Endothelial cell of umbilical vein (primary cell): Measurements from ENCODE around the gene GABRR2. TPM values are rescaled to one million over a fixed set of nuclear protein-coding genes. Genes with fewer than 3 reads are reported as not detected.

Experiments used
- BruUV-seq: library from RNA; stranded (reverse); fragments of 400-500 nt; replicated peaks from 2 replicates; lab custom pipeline; 2021; lab: Mats Ljungman, UMichigan
- CTCF ChIA-PET: fragments of 300-600, 350-600 bp; sonication (Branson Sonifier 250); formaldehyde crosslinking; loops from one replicate; lab custom pipeline; 2021; ENCODE audit warnings: antibody characterized with exemption, inconsistent platforms; lab: Charles Lee
- POLR2A ChIA-PET: fragments of 300-600, 350-600 bp; sonication (Branson Sonifier 250); formaldehyde crosslinking; loops from one replicate; lab custom pipeline; 2021; ENCODE audit warnings: antibody characterized with exemption, inconsistent platforms; lab: Charles Lee
- DNase-seq: peaks from one replicate; pipeline ENCODE4 v3.0.0-alpha.2; 2011; ENCODE audit warnings: low read depth, low spot score
- FAIRE-seq: peaks from 2 replicates; lab custom pipeline; 2011; peaks lifted over from hg19 to GRCh38; lab: Jason Lieb, UNC
- H2AFZ ChIP-seq: 2 replicates; pipeline ENCODE4 v1.6.0; 2012; ENCODE audit warnings: low read depth, low read length, control low read depth, inconsistent platforms
- H3K27ac ChIP-seq: 2 replicates; pipeline ENCODE4 v1.5.1; 2011; ENCODE audit warnings: low read depth, mild to moderate bottlenecking, control low read depth, low read length, moderate library complexity; ENCODE audit not compliant: insufficient read depth
- H3K27me3 ChIP-seq, 2 experiments: 2 replicates each; pipeline versions ENCODE4 v1.6.0 to v1.6.1; 2011; ENCODE audit warnings: low read length in 2 of 2, mixed read lengths in 1 of 2; ENCODE audit not compliant: control insufficient read depth in 2 of 2, insufficient read depth in 2 of 2
- H3K36me3 ChIP-seq, 2 experiments: 2 replicates in 1 of 2; 3 replicates in 1 of 2; pipeline ENCODE4 v1.5.1; 2011; ENCODE audit warnings: low read length in 2 of 2, mild to moderate bottlenecking in 1 of 2, moderate library complexity in 1 of 2; ENCODE audit not compliant: control insufficient read depth in 2 of 2, insufficient read depth in 2 of 2; ENCODE audit errors: extremely low read depth in 1 of 2
- H3K4me1 ChIP-seq: 3 replicates; pipeline ENCODE4 v1.5.1; 2011; ENCODE audit warnings: mild to moderate bottlenecking, low read length; ENCODE audit not compliant: control insufficient read depth, insufficient read depth; ENCODE audit errors: extremely low read depth
- H3K4me2 ChIP-seq: 2 replicates; pipeline ENCODE4 v1.6.1; 2011; ENCODE audit warnings: low read length, control low read depth, mixed read lengths; ENCODE audit not compliant: insufficient read depth
- H3K4me3 ChIP-seq, 3 experiments: fragments of 200-600 bp in 1 of 3; sonication (generic), shearing (Covaris generic) in 1 of 3; replicated peaks in 1 of 3; 2 replicates each; pipeline ENCODE4 v1.5.1; 2011 to 2016; ENCODE audit warnings: control low read depth in 3 of 3, low read length in 3 of 3, mild to moderate bottlenecking in 2 of 3, inconsistent platforms in 1 of 3, low read depth in 1 of 3, moderate library complexity in 1 of 3; ENCODE audit not compliant: insufficient read depth in 1 of 3
- H3K79me2 ChIP-seq: 2 replicates; pipeline ENCODE4 v1.6.0; 2012; ENCODE audit warnings: low read length, inconsistent platforms; ENCODE audit not compliant: control insufficient read depth, insufficient read depth
- H3K9ac ChIP-seq: replicated peaks from 2 replicates; pipeline ENCODE3; 2011; ENCODE audit warnings: low read length, control low read depth; ENCODE audit not compliant: insufficient read depth; ENCODE audit errors: extremely low read depth
- H3K9me1 ChIP-seq: replicated peaks from 3 replicates; pipeline ENCODE4 v1.6.0; 2011; ENCODE audit warnings: mild to moderate bottlenecking, low read length; ENCODE audit not compliant: control insufficient read depth, insufficient read depth; ENCODE audit errors: extremely low read depth
- H3K9me3 ChIP-seq: replicated peaks from 2 replicates; pipeline ENCODE4 v1.5.1; 2012; ENCODE audit warnings: low read length, inconsistent platforms; ENCODE audit not compliant: control insufficient read depth, insufficient read depth
- H4K20me1 ChIP-seq: replicated peaks from 2 replicates; pipeline ENCODE3; 2011; ENCODE audit warnings: mild to moderate bottlenecking, low read length; ENCODE audit not compliant: control insufficient read depth, insufficient read depth; ENCODE audit errors: extremely low read depth
- CTCF ChIP-seq, 2 donors: IDR thresholded peaks; 1 replicate in 1 of 2; 2 replicates in 1 of 2; pipeline ENCODE4 v1.5.1; 2011; ENCODE audit warnings: low read length in 2 of 2, mild to moderate bottlenecking in 2 of 2, moderate library complexity in 2 of 2, control low read depth in 1 of 2, inconsistent platforms in 1 of 2, low read depth in 1 of 2; ENCODE audit not compliant: insufficient read depth in 1 of 2; ENCODE audit errors: extremely low read depth in 1 of 2
- EZH2 ChIP-seq: IDR thresholded peaks from 2 replicates; pipeline ENCODE4 v1.6.1; 2012; ENCODE audit warnings: borderline replicate concordance, low read depth, mild to moderate bottlenecking, moderate library complexity, low read length, inconsistent platforms; ENCODE audit not compliant: severe bottlenecking
- FOS ChIP-seq: IDR thresholded peaks from 2 replicates; pipeline ENCODE4 v1.6.1; 2011; ENCODE audit warnings: mild to moderate bottlenecking, low read length, moderate library complexity, borderline replicate concordance; ENCODE audit not compliant: insufficient read depth
- GATA2 ChIP-seq: IDR thresholded peaks from 2 replicates; pipeline ENCODE4 v1.7.0; 2011; ENCODE audit warnings: low read depth, mild to moderate bottlenecking, moderate library complexity, mixed read lengths, low read length; ENCODE audit not compliant: insufficient read length, insufficient read depth
- JUN ChIP-seq: IDR thresholded peaks from 2 replicates; pipeline ENCODE4 v1.6.1; 2011; ENCODE audit warnings: borderline replicate concordance, low read depth; ENCODE audit not compliant: insufficient read length, insufficient read depth
- MAX ChIP-seq: IDR thresholded peaks from 2 replicates; pipeline ENCODE4 v1.6.1; 2011; ENCODE audit not compliant: insufficient read depth, insufficient read length
- MYC ChIP-seq: IDR thresholded peaks from one replicate; pipeline ENCODE4 v1.6.1; 2011; ENCODE audit warnings: mild to moderate bottlenecking, low read depth, low read length
- POLR2A ChIP-seq: IDR thresholded peaks from 2 replicates; pipeline ENCODE4 v1.6.1; 2012; ENCODE audit warnings: low read depth, mild to moderate bottlenecking, control low read depth, low read length
- POLR2AphosphoS5 ChIP-seq: IDR thresholded peaks from 2 replicates; pipeline ENCODE4 v1.6.1; 2012; ENCODE audit warnings: low read depth, mild to moderate bottlenecking, control low read depth, low read length, moderate library complexity; ENCODE audit not compliant: insufficient read depth
- dilution Hi-C: fragments of 300-500 bp; cut with MboI; formaldehyde crosslinking; loops from one replicate; pipeline ENCODE4 v1.15.0; 2019; ENCODE audit warnings: low sequenced_read_pairs; ENCODE audit not compliant: extremely low pct_ligation_motif_present
- intact Hi-C: fragments of 100-400 bp; cut with micrococcal nuclease; formaldehyde crosslinking; loops from one replicate; pipeline ENCODE4 v1.10.0; 2022
- polyA plus RNA-seq, 4 experiments: library from polyadenylated mRNA; depleted of rRNA in 3 of 4; stranded (reverse) in 3 of 4; unstranded in 1 of 4; fragments of >200 nt; gene quantifications; 2 replicates each; pipeline versions ENCODE4 v1.2.1 to v1.2.3, GENCODE V29; 2011 to 2012; ENCODE audit warnings: missing spikeins in 1 of 4
- total RNA-seq: library from RNA; stranded (reverse); gene quantifications from 2 replicates; pipeline ENCODE4 v1.2.3, GENCODE V29; 2021

Gene GABRR2
- total and polyA plus RNA-seq, 2 donors (not counting 3 experiments of a cell fraction or from before 2014, with no cell fraction given) = 1.4 to 3.6 TPM

GRCh38 chr6:89267918-89268317 is 47.2 kb downstream of the GABRR2 start:
- dilution Hi-C loops = no loop called here
- Histone ChIP-seq H4K20me1 (no peaks in the 10 kb centered on the region), H3K27ac (no peak overlapping the region), H3K36me3 (no peaks in the 10 kb centered on the region), H3K9me3 (no peaks in the 10 kb centered on the region), H3K9ac (no peak overlapping the region), H3K4me2 (no peak overlapping the region), H3K79me2 (no peaks in the 10 kb centered on the region), H3K4me3 (no peak overlapping the region), H3K9me1 (no peaks in the 10 kb centered on the region), H2AFZ (no peak overlapping the region), H3K27me3 (peaks cover 0 to 9% of the 10 kb centered on the region in 2 experiments), H3K4me1 (no peaks in the 10 kb centered on the region)
- DNase-seq = no peak
- ChIA-PET CTCF (interaction anchor here (1.2 kb wide), 2 partner anchors 14 to 19 kb away, joined by 3 read pairs; no protein-coding TSS in a partner anchor), POLR2A (interaction anchor here (0.6 kb wide), 1 partner anchor 32 kb away, joined by 4 read pairs; no protein-coding TSS in a partner anchor)
- BruUV-seq = no TSS peak
- TF ChIP-seq MYC (no peak), POLR2A (no peak), GATA2 (no peak), MAX (no peak), JUN (no peak), CTCF (IDR thresholded peaks at IDR 0.05; ENCODE audit: extremely low read depth in 1 of 2, insufficient read depth in 1 of 2, low read depth in 1 of 2, low read length in 2 of 2) (no peak), EZH2 (no peak), POLR2AphosphoS5 (no peak), FOS (no peak)
- intact Hi-C loops = no loop called here
- no peak for FAIRE-seq
